Fibroblast of pulmonary artery (primary cell): ENCODE data around the gene LRGUK.

Experiments
- DNase-seq: peaks from one replicate; pipeline ENCODE4 v3.0.0-alpha.2; 2010; ENCODE audit warnings: low read depth
- H3K4me3 ChIP-seq: replicated peaks from 2 replicates; pipeline ENCODE4 v1.5.1; 2011; ENCODE audit warnings: low read depth, mild to moderate bottlenecking, control low read depth, low read length, moderate library complexity
- TF ChIP-seq, protein P1 (sequence below): IDR thresholded peaks from 2 replicates; pipeline ENCODE4 v1.5.1; 2011; ENCODE audit warnings: mild to moderate bottlenecking, control low read depth, low read length, inconsistent platforms; ENCODE audit errors: missing control alignments

Gene LRGUK

DNA sequence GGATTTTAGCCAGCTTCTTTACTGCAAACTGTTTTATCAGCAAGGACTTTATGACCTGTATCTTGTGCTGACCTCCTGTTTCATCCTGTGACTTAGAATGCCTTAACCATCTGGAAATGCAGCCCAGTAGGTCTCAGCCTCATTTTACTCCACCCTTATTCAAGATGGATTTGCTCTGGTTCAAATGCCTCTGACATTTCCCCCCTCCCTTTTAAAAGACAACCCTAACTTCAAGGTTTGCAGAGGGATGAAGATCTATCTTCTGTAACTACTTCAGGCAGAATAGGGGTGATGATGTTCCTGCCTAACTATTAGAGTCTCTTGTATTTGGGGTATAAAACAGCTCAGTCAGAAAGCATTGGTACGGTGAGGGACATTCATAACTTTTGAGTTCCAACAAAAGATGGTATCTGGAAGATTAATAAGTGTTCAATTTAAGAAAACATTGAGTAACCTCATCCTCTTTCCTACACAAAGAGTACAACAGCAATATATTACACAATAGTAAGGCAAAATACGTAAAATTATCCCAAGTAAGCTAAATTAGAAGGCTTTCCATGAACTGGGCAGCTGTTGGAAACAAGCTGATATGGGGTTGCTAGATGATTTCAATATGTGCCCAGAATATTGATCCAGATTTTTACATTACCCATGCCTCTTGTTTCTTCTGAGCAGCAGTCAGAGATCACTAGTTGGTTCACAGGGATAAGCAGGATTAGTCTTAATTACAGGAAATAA, 40.0 kb upstream of the LRGUK start:
- H3K4me3 ChIP-seq, result no peak overlapping the region
- no peak for DNase-seq
- TF ChIP-seq, protein P1, sequence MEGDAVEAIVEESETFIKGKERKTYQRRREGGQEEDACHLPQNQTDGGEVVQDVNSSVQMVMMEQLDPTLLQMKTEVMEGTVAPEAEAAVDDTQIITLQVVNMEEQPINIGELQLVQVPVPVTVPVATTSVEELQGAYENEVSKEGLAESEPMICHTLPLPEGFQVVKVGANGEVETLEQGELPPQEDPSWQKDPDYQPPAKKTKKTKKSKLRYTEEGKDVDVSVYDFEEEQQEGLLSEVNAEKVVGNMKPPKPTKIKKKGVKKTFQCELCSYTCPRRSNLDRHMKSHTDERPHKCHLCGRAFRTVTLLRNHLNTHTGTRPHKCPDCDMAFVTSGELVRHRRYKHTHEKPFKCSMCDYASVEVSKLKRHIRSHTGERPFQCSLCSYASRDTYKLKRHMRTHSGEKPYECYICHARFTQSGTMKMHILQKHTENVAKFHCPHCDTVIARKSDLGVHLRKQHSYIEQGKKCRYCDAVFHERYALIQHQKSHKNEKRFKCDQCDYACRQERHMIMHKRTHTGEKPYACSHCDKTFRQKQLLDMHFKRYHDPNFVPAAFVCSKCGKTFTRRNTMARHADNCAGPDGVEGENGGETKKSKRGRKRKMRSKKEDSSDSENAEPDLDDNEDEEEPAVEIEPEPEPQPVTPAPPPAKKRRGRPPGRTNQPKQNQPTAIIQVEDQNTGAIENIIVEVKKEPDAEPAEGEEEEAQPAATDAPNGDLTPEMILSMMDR, result no peak

DNA sequence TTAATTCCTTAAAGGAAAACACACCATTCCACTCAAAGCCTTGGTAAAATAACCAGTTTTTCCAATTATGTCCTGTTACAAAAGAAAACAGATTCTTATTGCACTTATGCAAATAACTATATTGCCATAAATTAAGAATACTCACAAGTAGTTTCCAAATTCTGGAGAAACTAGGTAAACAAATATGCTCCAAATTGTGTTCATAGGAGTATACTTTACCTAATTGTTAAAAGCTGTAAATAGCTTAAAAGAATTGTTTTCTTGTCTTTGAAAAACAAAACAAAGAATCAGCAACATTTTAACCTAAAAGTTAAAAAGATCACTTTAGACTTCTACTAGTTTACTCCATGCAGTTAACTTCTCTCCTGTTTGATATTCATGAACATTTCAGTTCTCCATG, 38.9 kb upstream of the LRGUK start:
- TF ChIP-seq, protein P1, result no peak
- no peak overlapping the region for H3K4me3 ChIP-seq
- DNase-seq, result no peak

DNA sequence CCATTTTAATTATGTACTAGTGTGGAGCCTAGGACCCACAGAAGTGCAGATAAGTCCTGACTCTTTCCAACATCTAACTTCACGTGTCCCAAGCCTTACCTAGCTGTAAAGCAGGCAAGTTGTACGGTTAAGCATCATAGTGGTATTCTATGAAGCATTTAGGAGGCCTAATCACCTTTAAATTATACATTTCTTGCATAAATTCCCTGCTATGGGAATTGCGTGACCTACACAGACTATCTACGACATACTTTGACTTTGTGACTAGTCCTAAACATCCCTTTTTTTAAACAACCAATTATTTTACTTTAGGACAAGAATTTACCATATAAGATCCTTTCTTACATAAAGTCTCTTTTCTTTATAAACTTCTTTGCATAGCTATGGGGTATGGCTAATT, 37.7 kb upstream of the LRGUK start:
- H3K4me3 ChIP-seq, result no peak overlapping the region
- TF ChIP-seq, protein P1, result no peak
- DNase-seq, result no peak

DNA sequence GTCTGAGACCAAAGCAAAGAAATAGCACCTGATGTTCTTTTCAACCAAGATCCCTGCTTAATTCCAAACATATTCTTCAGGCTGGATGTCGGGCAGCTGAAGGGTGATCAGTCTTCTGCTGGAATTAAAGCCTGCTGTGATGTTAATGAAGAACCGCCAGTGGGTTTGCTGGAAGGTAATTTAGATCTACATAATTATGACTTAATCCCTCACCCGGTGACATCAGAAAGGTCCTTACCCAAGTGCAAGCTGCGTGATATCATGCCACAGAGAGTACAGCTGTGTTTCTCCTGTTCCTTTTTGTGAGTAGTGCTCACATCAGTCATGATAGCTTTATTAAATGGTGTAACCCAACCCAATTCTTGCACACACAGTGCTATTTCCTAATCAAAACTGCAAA, 29.1 kb upstream of the LRGUK start:
- no peak for DNase-seq
- TF ChIP-seq, protein P1, result no peak
- no peak overlapping the region for H3K4me3 ChIP-seq

DNA sequence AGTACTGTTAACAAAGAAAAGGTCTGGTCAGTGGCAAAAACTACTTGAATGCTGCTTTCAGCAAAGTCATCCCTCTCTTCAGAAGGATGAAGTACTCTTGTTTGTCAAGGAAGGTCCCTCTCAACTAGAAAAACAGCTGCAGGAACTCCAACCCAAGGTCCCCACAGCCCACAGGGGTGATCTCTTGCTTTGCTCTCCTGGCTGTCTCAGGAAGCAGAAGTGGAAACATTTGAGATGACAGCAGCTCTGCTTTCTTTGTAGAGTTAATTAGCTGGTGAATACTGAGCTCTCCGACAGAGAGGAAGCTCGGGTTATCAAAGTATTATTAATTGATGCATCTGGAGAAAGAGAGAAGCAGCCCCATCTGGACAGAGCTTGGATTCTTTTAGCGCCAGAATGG, 25.4 kb upstream of the LRGUK start:
- DNase-seq, result no peak
- TF ChIP-seq, protein P1, result no peak
- H3K4me3 ChIP-seq, result no peak overlapping the region

DNA sequence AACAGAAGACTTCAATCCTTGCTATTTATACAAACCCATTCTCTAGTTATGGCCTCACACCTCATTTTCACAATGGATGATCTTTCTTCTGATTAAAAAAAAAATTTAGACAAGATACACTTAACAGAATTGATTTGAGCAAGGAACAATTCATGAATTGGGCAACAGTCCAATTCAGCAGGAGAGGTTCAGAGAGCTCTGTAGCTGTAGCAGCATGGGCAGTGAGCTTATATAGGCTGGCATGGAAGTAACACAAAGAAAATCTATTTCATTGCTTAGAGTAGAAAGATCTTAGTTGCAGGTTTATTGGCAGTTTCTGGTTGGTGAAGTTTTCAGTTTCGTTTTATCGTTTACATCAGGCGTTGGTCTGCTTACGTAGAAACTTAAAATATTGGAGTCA, 23.0 kb upstream of the LRGUK start:
- H3K4me3 ChIP-seq, result no peak overlapping the region
- no peak for DNase-seq
- TF ChIP-seq, protein P1, result no peak

DNA sequence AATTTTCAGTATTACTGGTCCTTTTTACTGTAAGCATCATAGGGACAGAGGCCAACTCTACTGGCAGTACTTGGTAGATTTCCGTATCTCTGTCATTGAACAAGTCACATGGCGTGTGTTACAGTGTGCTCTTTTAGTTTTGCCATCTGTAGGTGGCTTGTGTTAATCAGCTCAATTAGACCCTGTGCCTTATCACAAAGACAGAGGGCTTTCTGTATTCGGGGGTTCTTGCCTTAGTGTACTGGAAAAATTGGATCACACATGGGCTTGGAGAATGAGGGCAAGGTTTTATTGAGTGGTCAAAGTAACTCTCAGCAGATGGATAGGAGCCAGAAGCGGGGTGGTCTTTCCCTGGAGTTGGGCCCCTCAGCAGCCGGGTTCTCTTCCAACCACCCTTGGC, 21.3 kb upstream of the LRGUK start:
- H3K4me3 ChIP-seq, result no peak overlapping the region
- no peak for DNase-seq
- TF ChIP-seq, protein P1, result no peak
